Mammary epithelial cell (primary cell): ENCODE measurements around the gene NR2F6.

Experiments used
- CTCF ChIP-seq, 2 donors: IDR thresholded peaks in 1 of 2; conservative IDR thresholded peaks in 1 of 2; 2 replicates each; pipeline ENCODE4 v1.5.1; 2011 to 2012; ENCODE audit warnings: inconsistent platforms in 2 of 2, low read length in 2 of 2, mild to moderate bottlenecking in 2 of 2, control low read depth in 1 of 2, low read depth in 1 of 2; ENCODE audit not compliant: insufficient read depth in 1 of 2; ENCODE audit errors: extremely low read depth in 1 of 2
- EZH2 ChIP-seq: IDR thresholded peaks from 2 replicates; pipeline ENCODE4 v1.6.1; 2012; ENCODE audit warnings: low read length, inconsistent platforms, borderline replicate concordance

DNA sequence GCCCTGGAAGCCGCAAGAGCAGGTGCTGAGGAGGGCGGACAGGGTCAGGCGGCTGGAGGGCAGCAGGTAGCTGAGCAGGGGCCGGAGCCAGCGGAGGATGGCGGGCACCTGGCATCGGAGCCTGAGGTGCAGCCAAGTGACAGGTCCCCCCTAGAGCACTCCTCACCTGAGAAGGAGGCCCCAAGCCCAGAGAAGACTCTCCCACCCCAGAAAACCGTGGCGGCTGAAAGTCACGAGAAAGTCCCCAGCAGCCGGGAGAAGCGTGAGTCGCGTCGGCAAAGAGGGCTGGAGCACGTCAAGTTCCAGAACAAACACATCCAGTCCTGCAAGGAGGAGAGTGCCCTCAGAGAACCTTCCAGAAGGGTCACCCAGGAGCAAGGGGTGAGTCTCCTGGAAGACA lies 51.1 kb downstream of the NR2F6 start:
- TF ChIP-seq CTCF (conservative IDR thresholded peaks at IDR 0.05 in 1 of 2, IDR thresholded peaks at IDR 0.05 in 1 of 2; ENCODE audit: extremely low read depth in 1 of 2, insufficient read depth in 1 of 2, low read depth in 1 of 2, low read length in 2 of 2) (no peak), EZH2 (no peak)
